Measurements from ENCODE around the gene CDH26.
"Not testable (repeated sequence)": the region's sequence is repeated elsewhere in the genome, so short reads cannot be mapped to it uniquely, and the experiment has no call there.

Gene CDH26

DNA sequence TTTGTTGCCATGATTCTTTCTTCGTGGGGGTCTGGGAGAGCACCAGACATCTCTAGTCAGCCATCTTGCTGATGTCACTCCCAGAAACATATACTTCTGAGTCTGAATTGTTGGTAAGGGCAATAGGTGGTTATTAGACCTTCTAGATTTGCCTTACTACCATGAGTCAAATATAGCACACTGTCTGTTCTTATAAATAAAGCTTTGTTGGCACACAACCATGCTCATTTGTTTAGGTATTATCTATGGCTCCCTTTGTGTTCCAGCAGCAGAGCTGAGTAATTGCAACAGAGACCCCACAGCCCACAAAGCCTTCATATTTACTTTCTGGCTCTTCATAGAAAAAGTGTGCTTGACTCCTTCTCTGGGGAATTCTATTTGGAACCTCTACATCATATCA lies 62.9 kb downstream of the CDH26 start:
- no peak for DNase-seq

DNA sequence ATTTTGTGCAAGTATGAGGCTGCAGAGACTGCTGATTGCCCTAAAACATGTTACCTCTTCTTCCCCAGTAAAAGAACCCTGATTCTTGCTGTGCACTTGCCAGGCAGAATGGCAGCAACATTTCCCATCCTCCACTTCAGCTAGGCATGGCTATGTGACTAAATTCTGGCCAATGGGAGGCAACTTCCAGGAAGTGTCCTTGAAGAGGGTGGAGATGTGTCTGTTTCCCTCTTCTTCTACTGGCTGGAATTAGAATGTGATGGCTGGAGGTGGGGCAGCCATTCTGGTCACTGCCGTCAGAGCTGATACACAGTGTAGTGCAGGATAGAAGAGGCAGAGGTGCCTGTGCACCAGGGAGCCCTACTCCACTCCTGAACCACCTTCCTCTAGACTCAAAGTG lies 64.6 kb downstream of the CDH26 start:
- DNase-seq = no peak

DNA sequence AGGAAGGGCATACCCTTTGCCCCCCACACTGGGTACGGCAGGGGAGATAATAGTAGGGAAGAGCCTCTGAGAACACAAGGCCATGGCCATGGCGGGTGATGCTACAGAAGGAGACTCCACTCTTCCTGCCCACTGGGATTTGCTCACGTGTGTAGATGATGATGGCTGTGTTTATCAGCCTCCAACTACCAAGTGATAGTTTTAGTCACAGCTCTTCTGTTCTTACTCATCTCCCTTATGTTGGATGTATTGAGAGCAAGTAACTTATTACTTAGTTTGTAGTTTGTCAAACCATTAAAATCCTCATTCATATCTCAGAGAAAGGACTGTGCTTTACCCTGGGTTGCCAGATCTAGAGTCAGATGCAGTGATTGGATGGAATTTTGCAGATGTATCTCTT lies 66.0 kb downstream of the CDH26 start:
- DNase-seq = no peak

DNA sequence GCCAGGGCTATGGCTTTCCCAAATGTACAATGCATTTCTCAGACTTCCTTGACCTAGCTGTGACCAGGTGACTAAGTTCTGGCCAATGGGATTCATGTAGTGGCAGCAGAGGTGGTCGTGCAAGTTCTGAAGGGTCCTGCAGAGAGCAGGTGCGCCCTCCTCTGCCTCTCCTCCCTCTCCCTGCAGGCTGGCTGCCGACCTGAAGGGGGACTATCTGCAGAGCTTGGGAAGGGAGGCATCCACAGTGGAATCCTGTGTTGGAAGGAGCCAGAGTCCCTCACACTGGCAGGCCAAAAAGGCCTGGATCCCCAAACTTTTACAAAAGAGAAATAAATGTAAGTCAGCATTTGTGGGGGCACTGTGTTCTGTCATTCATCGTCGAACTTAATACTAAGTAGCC lies 66.6 kb downstream of the CDH26 start:
- no peak for DNase-seq

DNA sequence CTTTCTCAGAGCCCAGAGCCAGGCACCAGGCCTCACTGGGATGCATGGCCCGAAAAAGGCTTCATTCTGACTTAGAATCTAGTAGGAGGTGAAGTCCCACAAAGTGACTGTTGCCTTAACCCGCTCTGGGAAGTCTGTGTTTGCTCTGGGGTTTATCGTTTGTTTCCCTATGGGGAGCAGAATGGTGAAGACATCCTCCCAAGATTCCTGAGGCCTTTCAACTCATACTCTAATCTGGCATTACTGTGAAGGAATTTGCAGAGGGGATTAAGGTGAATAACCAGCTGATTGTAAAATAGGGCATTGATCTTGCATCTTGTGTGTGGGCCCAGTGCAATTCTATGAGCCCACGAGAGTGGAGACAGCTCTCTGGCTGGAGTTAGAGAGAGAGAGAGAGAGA lies 67.8 kb downstream of the CDH26 start:
- no peak for DNase-seq

DNA sequence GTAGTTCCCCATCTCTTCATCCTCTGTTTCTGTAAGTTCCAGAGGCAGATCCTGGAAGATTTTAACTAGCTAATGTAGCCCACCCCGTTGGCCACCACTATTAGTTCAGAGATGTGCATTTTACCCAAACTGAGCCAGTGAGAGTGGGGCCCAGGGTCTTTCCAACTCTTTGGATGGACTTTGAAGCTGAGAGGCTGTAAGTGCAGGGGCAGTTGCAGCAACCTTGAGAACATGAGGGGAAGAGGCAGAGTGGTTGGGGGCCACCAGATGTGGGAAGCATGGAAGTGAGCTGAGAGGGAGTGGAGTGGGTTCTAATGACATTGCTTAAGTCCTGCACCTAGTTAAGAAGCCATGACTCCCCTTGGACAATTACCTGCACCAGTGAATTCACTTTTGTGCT lies 72.2 kb downstream of the CDH26 start:
- DNase-seq = no peak

DNA sequence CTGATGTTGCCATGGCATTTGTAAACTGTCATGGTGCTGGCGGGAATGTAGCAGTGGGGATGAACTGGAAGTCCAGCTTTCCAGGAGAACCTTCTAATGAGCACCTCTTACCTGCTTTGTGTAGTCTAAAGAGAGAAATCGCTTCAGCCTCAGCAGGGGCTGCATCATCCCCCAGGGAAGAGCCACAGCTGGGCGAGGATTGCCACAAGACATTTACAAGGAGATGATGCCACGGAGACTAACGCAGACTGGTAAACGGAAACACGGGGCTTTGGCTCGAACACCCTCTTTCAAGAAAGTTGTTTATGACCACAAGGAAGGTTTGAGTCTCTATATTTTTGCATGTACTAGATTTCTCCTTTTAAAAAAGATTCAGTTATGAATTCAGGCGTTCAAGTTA lies 72.9 kb downstream of the CDH26 start:
- DNase-seq = no peak

DNA sequence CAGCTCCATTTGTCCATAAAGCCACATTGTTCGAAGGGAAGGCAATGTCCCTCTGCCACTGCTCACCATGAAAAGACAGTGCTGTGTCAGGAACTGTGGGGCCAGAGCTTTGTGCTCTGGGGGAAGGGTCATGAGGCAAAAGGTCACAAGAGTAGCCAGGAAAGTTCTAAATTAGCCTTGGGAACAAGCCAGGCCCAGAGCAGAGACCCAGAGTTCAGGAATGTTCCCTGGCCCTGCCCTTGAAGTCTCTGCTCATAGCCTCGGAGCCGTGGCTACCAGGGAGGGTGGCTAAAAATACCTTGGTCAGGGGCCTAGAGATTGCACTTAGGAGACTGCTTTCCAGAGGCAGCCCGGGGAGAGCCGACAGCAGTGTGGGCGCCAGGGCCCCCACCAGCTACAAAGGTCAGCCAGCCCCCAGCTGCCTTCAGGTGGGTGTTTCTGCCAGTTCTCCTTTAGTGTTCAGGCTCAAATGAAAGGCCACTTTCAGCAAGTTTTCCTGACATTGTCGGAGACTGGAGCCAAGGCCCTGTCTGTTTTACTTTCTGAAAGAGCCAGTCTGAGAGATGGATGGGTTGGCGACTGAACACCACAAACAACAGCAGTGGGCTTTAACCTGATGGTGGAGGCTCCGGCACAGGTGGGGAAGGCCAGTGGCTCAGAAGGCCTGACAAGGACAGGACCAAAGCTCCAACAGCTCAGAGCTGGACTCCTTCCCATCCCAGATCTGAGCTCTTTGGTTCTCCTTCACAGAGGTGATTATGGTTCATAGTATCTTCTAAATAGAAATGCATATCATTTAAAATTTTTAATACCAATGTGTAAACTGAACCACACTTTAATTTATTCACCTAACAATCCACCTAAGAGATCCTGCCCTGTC lies 76.2 kb downstream of the CDH26 start:
- no peak for DNase-seq

DNA sequence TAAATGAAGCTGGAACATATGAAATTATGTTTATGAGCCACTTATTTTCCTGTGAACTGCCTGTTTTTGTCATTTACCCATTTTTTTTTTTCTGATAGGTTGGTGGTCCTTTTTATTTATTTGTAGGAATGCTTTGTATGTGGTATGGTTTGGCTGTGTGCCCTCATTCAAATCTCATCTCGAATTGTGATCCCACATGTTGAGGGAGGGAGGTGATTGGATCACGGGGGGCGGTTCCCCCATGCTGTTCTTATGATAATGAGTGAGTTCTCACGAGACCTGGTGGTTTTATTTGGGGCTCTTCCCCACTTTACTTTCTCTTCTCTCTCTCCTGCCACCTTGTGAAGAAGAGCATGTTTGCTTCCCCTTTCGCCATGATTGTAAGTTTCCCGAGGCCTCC lies 77.3 kb downstream of the CDH26 start:
- DNase-seq = no peak

DNA sequence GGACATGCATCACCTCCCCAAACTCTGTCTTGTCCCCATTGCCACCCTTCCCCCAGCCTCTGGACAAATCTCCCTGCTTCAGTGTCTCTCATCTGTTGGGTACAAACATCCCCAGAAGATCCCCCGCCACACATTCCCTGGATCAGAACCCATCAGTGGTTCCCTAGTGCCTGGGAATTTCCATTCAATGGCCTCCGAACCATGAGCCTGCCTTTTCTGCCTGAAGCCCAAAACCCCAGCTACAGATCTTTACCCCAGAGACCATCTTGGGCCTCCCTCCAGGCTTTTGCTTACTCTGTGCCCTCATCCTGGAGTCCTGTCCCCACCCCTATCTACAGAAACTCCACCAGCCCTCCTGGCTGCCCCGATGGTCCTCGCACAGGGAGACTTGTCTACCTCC lies 78.1 kb downstream of the CDH26 start:
- no peak for DNase-seq

DNA sequence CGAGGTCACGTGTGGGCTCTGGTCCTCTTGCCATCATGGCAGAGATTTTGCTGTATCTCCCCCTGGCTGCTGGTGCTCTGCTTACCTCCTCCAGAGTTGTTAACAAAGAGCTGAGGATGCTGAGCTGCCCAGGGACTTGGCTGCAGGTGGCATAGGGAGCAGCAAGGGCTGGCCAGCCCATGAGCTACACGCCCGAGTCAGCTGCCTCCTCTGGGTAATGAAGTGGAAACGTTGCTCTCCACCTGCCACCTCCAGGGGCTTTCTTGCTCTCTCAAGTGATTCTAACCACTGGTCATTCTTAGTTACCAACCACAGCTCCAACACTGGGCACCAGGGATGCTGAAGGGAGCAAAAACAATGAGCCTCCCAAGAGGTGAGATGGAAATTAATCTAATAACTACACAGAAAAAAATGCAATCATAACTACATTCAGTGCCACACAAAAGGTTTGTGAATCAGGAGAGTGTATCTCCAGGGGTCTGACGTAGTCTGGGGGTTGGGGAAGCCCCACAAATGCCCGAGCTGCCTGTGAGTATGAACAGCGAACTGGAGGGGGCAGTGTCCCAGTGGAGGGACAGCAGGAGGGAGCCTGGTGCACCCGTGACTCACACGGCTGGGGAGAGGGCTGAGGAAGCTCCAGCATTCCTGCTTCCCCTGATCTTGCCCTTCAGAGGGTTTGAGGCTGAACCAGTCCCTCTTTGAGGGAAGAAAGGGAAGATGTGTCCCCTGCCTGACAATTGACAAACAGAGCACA lies 78.7 kb downstream of the CDH26 start:
- peak; percentile 58 for DNase-seq

DNA sequence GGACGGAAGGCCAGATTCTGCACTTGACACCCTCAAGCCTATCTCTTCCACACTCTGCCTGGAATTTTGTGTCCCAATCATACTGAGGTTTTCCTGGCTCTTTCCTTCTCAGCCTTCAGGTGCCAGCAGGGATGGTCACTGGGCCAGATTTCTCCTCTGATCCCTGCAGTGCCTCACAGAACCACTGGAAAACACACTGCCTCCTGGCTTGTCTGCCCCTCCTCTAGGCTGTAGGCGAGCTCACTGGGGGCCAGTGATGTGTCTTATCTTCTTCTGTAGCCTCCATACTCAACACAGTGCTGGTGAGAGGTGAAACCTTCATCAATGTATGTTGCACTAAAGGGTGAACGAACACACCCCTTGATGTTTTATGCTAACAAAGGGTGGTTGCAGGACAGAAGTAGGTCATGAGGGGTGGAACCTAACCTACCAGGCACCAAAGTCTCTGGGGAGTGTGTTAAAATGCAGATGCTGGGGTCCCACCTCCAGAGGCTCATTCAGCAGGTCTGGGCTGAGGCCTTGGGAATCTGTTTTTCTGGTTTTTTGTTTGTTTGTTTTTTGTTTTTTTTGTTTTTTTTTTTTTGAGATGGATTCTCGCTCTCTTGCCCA lies 80.3 kb downstream of the CDH26 start:
- no peak for DNase-seq

DNA sequence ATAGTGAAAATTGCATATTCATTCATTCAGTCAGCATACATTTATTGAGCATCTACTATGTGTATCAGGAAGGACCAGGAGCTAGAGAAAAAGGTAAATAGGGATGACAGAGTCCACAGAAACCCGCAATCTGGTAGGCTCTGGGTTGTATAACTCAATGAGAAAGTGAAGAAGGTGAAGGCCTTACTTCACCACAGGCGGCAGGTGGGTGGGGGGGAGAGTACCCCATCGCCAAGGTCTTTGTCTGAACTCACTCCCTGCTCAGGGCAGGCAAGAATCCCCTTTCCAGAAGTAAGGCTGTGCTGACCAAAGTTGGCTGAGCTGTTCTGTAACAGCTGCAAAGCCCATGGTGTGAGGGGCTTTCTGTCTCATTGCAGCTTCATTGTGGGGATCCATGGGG lies 81.3 kb downstream of the CDH26 start:
- DNase-seq = no peak

DNA sequence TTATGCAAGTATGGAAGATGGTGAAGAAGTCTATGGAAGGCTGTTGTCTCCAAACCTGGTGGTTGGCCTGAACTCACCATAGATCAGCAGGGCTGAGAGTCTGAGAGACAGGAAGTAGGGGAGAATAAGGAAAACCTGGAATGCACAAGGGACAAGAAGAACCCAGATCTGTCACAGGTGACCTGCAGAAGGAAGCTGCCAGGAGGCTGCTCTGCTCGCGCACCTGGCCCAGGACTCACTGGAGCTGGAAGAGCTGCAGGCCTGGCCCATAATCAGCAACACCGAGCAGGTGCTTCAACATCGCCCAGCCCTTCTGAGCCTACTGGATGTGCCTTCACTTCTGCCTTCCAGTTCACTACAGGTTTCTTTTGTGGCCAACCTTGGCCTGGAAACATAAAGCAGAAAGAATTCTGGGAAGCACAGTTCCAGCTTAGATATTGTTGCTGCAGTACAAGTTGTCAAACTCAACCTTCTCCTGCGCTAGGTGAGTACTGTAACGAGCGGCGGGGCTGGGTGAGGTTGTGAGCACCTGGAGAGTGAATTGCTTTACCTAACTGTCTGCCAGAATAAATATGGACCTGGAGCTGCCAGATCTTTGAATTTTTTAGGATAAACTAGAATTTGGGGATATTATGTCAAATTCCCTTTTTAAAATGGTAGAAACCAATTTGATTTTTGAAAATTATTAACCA lies 82.4 kb downstream of the CDH26 start:
- no peak for DNase-seq

DNA sequence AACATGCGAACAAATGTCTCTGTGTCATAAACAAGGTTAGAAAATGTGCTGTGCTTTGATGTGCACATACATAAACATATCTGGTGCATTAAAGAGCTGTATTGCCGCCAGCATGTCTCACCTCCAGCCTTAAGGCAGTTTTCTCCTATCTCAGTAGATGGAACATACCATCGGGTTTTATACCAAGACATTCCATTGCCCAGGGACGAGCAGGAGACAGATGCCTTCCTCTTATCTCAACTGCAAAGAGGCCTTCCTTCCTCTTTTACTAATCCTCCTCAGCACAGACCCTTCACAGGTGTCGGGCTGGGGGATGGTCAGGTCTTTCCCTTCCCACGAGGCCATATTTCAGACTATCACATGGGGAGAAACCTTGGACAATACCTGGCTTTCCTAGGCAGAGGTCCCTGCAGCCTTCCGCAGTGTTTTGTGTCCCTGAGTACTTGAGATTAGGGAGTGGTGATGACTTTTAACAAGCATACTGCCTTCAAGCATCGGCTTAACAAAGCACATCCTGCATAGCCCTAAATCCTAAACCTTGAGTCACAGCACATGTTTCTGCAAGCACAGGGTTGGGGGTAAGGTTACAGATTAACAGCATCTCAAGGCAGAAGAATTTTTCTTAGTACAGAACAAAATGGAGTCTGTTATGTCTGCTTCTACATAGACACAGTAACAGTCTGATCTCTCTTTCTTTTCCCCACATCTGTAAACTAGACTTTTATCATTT lies 83.4 kb downstream of the CDH26 start:
- DNase-seq = not testable (repeated sequence)

DNA sequence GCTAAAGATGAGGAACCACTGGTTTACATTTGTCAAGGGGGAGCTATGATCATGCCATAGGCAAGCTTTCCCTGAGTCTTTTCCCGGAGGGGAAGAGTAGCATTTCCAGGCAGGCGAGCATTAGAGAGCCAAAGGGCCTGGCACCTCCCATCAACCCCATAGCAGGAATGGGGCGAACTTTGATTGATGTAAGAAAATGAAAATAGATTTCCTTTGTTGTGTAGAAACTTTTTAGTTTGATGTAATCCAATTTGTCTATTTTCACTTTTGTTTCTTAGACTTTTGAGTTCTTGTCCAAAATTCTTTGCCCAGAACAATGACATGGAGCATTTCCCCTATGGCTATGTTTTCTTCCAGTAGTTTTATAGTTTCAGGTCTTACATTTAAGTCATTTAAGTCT lies 85.2 kb downstream of the CDH26 start:
- DNase-seq = no peak

DNA sequence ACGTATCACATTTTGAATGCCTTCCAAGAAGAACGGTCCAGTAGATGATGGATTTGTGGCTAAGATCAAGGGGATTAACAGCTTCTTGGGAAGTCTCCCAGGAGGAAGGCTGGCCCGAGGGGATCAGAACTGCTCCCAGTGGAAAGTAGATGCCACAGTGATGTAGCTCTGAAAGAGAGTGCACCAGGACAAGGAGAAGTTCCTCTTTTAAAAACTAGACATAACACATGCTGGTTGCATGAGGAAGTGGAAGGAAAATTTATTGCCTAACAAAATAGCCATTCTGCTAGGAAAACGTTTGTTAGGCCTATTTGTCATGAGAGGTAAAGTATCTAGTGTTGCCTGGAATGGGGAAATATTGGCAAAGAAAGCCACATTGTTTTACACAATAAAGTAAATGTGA lies 87.8 kb downstream of the CDH26 start:
- DNase-seq = no peak

DNA sequence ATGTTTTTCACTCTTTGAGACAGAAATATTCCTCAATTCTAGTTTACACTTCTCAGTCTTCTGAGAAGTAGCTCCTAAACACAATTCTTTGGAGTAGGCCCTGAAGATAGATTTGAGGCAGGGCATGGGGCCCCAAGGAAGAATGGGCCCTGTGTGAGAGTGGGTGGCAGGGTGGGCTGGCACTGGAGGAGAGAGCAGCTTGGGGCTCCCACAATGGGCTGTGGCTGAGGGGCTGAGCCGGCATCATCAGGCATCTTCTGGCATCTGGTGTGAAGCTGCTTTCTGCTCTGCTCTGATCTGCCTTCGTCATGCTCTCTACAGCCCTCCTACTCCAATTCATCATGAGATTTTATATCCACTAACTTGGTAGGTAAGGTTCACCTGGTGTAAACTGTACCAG lies 88.2 kb downstream of the CDH26 start:
- no peak for DNase-seq

DNA sequence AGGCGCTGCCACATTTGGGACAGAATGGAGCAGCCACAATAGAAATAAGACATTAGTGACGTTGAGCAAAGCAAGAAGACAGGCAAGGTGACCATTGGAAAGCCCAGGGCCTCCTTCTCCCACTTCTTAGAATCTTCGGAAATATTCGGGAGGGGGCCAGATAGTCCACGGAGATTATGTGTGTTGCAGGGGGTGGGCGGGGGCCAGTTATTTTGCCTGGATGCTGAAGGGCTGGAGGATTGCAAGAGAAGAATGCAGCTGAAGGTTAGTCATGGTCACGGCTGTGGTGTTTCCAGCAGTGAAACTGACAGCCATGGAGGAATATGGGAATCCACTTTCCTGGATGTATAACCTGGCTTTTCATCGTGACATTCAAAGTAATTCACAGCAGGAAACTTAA lies 88.6 kb downstream of the CDH26 start:
- no peak for DNase-seq

DNA sequence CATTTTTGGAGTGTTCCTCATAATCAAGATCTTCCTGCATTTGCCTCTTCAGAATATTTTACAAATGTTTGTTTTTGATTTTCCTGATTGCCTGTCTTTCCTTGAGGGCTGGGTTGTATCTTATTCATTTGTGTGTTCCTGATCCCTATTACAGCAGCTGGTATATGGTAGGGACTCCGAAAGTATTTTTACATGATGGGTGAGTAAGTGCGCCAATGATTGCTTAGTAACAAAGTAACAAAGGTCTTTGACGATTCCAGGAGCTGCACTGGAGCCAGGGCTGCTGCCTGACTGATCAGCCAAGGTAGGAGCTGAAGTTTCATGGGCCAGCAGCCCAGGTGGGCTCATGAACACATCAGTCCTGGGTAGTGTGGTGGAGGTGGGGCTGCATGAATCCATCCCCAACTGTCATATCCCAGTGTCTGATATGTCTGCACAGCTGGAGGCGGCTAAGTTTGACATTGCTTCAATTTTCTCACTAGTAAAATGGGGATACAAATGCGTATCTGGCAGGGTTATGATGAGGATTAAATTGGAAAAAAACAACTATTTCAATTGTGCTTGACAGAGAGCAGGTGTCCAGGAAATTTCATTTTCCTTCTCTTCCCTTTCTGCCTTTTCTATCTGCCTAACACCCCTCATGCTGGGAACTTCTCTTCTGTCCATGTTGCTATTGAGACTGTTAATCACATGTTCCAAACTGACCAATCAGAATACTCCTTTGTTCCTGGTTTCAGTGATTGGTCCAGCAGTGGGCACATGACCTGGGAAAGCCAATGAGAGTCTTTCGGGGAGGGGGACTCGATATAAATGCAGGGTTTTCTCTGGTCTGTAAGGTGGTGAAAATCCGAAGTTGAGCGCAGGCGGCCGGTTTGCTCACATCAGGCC lies 90.7 kb downstream of the CDH26 start:
- no peak for DNase-seq

DNA sequence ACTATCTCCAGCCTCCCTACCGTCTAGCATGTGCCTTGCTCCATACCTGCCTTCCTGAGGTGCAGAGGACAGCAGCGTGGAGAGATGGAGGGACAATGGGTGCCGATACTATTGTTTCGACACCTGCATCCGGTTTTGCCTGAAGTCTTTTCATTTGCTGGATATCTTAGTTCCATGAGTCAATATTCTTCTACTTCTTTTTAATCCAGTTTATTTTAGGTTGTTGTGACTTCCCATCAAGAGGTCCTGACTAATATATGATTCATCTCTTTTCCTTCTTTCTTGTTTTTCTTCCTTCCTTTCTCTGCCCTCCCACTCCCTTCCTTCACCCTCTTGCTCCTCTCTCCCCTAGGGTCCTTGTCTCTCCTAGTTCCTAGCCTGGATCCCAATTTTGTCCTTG lies 91.4 kb downstream of the CDH26 start:
- DNase-seq = no peak

Measured in DMS79 treated with DMSO at 0.1 percent for 48 hours (cell line).